ENCODE data around the gene GLCCI1.
"Not testable (repeated sequence)": the region's sequence is repeated elsewhere in the genome, so short reads cannot be mapped to it uniquely, and the experiment has no call there.

Gene GLCCI1

GRCh38 chr7:8042796-8043535, 74.4 kb downstream of the GLCCI1 start:
- peaks cover 0 to 56% (median 4%) of the 10 kb centered on the region in 11 experiments; a peak in 11 of 22 replicates for H3K36me3 ChIP-seq
- no peak overlapping the region for H3K4me2 ChIP-seq
- no peaks in the 10 kb centered on the region for H3K27me3 ChIP-seq
- no peaks in the 10 kb centered on the region for H3K4me1 ChIP-seq
- TF ChIP-seq Cebpa-rat (IDR thresholded peaks at IDR 0.05), result no peak
- no peaks in the 10 kb centered on the region for H3K9me3 ChIP-seq (replicated peaks in 1 of 11)
- no peak overlapping the region for H3K27ac ChIP-seq
- H3K9ac ChIP-seq, result no peak overlapping the region
- H4K20me1 ChIP-seq, result no peaks in the 10 kb centered on the region
- no peak overlapping the region for H3K4me3 ChIP-seq

DNA sequence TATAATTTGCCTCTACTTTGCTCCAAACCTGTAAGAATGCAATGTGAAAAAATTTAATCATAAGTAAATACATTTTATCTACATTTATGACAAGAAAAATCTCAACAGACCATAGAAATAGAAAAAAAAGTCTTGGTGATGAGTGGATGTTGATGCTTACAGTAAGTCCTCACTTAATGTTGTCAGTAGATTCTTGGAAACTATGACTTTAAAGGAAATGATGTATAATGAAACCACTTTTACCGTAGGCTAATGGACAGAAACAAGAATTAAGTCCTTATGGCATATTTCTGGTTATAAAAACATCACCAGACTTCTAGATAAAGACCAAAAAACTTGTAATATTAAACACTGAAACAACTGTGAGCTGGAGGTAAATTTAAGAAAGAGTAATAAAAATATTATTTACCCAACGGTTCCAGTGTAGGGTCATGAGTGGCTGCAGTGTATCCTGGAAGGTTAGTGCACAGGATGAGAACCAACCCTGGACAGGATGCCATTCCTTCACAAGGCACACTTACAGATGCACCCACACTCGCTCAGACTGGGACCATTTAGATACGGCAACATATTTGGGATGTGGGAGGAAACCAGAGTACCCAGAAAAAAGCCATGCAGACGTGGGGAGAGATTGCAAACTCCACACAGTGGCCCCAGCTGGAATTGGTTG, 76.3 kb downstream of the GLCCI1 start:
- no peak for TF ChIP-seq Cebpa-rat (IDR thresholded peaks at IDR 0.05)
- Histone ChIP-seq H3K27ac (no peak overlapping the region), H3K9me3 (replicated peaks in 1 of 11) (no peaks in the 10 kb centered on the region), H3K36me3 (peaks cover 0 to 50% (median 4%) of the 10 kb centered on the region in 11 experiments; a peak in 11 of 22 replicates), H3K9ac (no peak overlapping the region), H3K4me1 (no peaks in the 10 kb centered on the region), H4K20me1 (no peaks in the 10 kb centered on the region), H3K4me2 (no peak overlapping the region), H3K27me3 (no peaks in the 10 kb centered on the region), H3K4me3 (no peak overlapping the region)

- H3K9me3 ChIP-seq (replicated peaks in 1 of 11); H3K27me3 ChIP-seq; H3K4me1 ChIP-seq; H3K4me3 ChIP-seq; H3K4me2 ChIP-seq; H3K27ac ChIP-seq; H4K20me1 ChIP-seq; H3K9ac ChIP-seq: not testable (repeated sequence)
- peaks cover 0 to 26% (median 4%) of the 10 kb centered on the region in 11 experiments; a peak in 10 of 22 replicates for H3K36me3 ChIP-seq
Measured at GRCh38 chr7:8048067-8048466, 79.5 kb downstream of the GLCCI1 start.

DNA sequence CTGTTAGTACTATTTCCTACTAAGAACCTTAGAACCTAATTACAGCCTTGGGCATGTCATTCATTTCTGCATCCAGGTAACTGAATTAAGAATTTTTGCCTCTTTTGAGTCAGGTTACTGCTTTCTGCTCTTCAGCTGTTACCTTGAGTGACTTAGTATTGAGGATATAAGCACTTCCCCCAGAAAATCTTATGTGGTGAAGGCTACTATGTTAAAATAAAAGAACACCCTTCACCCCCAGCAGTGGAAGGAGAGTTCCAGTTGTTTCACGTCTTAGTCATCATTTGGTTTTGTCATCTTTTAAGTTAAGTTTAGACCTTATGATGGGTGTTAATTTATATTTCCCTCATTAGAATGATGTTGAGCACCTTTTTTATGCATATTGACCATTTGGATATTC, 82.8 kb downstream of the GLCCI1 start:
- no peak for TF ChIP-seq Cebpa-rat (IDR thresholded peaks at IDR 0.05)
- Histone ChIP-seq H3K27me3 (no peaks in the 10 kb centered on the region), H3K9me3 (replicated peaks in 1 of 11) (0 out of 22 replicates have a peak, but pooled peaks cover 0 to 6% (median 0%) of the 10 kb centered on the region in 11 experiments), H4K20me1 (no peaks in the 10 kb centered on the region), H3K27ac (no peak overlapping the region), H3K4me2 (no peak overlapping the region), H3K36me3 (peaks cover 6 to 26% (median 13%) of the 10 kb centered on the region in 11 experiments; a peak in 18 of 22 replicates), H3K4me3 (no peak overlapping the region), H3K4me1 (no peaks in the 10 kb centered on the region), H3K9ac (no peak overlapping the region)

- Histone ChIP-seq H3K9me3 (replicated peaks in 1 of 11) (0 out of 22 replicates have a peak, but pooled peaks cover 0 to 6% (median 0%) of the 10 kb centered on the region in 11 experiments), H3K4me2 (no peak overlapping the region), H3K9ac (no peak overlapping the region), H3K27me3 (no peaks in the 10 kb centered on the region), H3K36me3 (peaks cover 6 to 32% (median 16%) of the 10 kb centered on the region in 11 experiments; a peak in 18 of 22 replicates), H3K27ac (no peak overlapping the region), H3K4me1 (no peaks in the 10 kb centered on the region), H3K4me3 (no peak overlapping the region), H4K20me1 (no peaks in the 10 kb centered on the region)
- no peak for TF ChIP-seq Cebpa-rat (IDR thresholded peaks at IDR 0.05)
Measured at GRCh38 chr7:8051998-8052397, 83.4 kb downstream of the GLCCI1 start.

- H3K4me3 ChIP-seq, result no peak overlapping the region
- H3K9me3 ChIP-seq (replicated peaks in 1 of 11), result 0 out of 22 replicates have a peak, but pooled peaks cover 0 to 6% (median 0%) of the 10 kb centered on the region in 11 experiments
- H3K4me1 ChIP-seq, result no peaks in the 10 kb centered on the region
- no peak overlapping the region for H3K4me2 ChIP-seq
- H4K20me1 ChIP-seq, result no peaks in the 10 kb centered on the region
- H3K9ac ChIP-seq, result no peak overlapping the region
- H3K27ac ChIP-seq, result no peak overlapping the region
- H3K36me3 ChIP-seq, result peaks cover 6 to 39% (median 17%) of the 10 kb centered on the region in 11 experiments; a peak in 18 of 22 replicates
- no peak for TF ChIP-seq Cebpa-rat (IDR thresholded peaks at IDR 0.05)
- H3K27me3 ChIP-seq, result no peaks in the 10 kb centered on the region
Measured at GRCh38 chr7:8052824-8053223, 84.2 kb downstream of the GLCCI1 start.

GRCh38 chr7:8056439-8056838, 87.8 kb downstream of the GLCCI1 start:
- Histone ChIP-seq H3K9ac (no peak overlapping the region), H3K4me2 (no peak overlapping the region), H3K4me3 (no peak overlapping the region), H3K9me3 (replicated peaks in 1 of 11) (peaks cover 0 to 6% (median 0%) of the 10 kb centered on the region in 11 experiments; a peak in 1 of 22 replicates), H3K36me3 (peaks cover 6 to 53% (median 28%) of the 10 kb centered on the region in 11 experiments; a peak in 18 of 22 replicates), H3K4me1 (no peaks in the 10 kb centered on the region), H4K20me1 (no peaks in the 10 kb centered on the region), H3K27me3 (no peaks in the 10 kb centered on the region), H3K27ac (no peak overlapping the region)
- no peak for TF ChIP-seq Cebpa-rat (IDR thresholded peaks at IDR 0.05)

GRCh38 chr7:8057566-8057965, 89.0 kb downstream of the GLCCI1 start:
- no peaks in the 10 kb centered on the region for H4K20me1 ChIP-seq
- H3K4me1 ChIP-seq, result no peaks in the 10 kb centered on the region
- H3K9ac ChIP-seq, result no peak overlapping the region
- peaks cover 0 to 8% (median 3%) of the 10 kb centered on the region in 11 experiments; a peak in 11 of 22 replicates for H3K9me3 ChIP-seq (replicated peaks in 1 of 11)
- peaks cover 6 to 64% (median 39%) of the 10 kb centered on the region in 11 experiments; a peak in 19 of 22 replicates for H3K36me3 ChIP-seq
- no peak overlapping the region for H3K4me3 ChIP-seq
- H3K4me2 ChIP-seq, result no peak overlapping the region
- TF ChIP-seq Cebpa-rat (IDR thresholded peaks at IDR 0.05), result no peak
- no peak overlapping the region for H3K27ac ChIP-seq
- H3K27me3 ChIP-seq, result no peaks in the 10 kb centered on the region

GRCh38 chr7:8058322-8058721, 89.7 kb downstream of the GLCCI1 start:
- Histone ChIP-seq H3K9me3 (replicated peaks in 1 of 11) (peaks cover 0 to 16% (median 10%) of the 10 kb centered on the region in 11 experiments; a peak in 15 of 22 replicates), H3K36me3 (peaks cover 6 to 72% (median 47%) of the 10 kb centered on the region in 11 experiments; a peak in 19 of 22 replicates), H3K27me3 (no peaks in the 10 kb centered on the region), H3K9ac (no peak overlapping the region), H3K27ac (no peak overlapping the region; a peak in 1 of 22 replicates), H4K20me1 (no peaks in the 10 kb centered on the region), H3K4me3 (no peak overlapping the region), H3K4me1 (no peaks in the 10 kb centered on the region), H3K4me2 (no peak overlapping the region)
- TF ChIP-seq Cebpa-rat (IDR thresholded peaks at IDR 0.05), result no peak

Data from BLaER1 treated with 17β-estradiol and CSF1 and Interleukin-3, amounts not matched to agents 10 nM and 100 nM (cell line).